ENCODE data around the gene CLRN3.

The CLRN3 gene

GRCh38 chr10:127866276-127867013, 26.3 kb downstream of the CLRN3 start:
- DNase-seq (ENCODE audit: low read depth, low spot score) = no peak
- H3K4me3 ChIP-seq (ENCODE audit: low read depth, low read length) = no peak overlapping the region
- in situ Hi-C loops (cut with HindIII; ENCODE audit: low sequenced_read_pairs) = no loop called here
- TF ChIP-seq CTCF (IDR thresholded peaks at IDR 0.05; ENCODE audit: low read depth, low read length) = no peak

GRCh38 chr10:127863231-127863825, 29.4 kb downstream of the CLRN3 start:
- DNase-seq (ENCODE audit: low read depth, low spot score) = no peak
- in situ Hi-C loops (cut with HindIII; ENCODE audit: low sequenced_read_pairs) = no loop called here
- no peak for TF ChIP-seq CTCF (IDR thresholded peaks at IDR 0.05; ENCODE audit: low read depth, low read length)
- H3K4me3 ChIP-seq (ENCODE audit: low read depth, low read length) = no peak overlapping the region

GRCh38 chr10:127860592-127860991, 32.1 kb downstream of the CLRN3 start:
- H3K4me3 ChIP-seq (ENCODE audit: low read depth, low read length) = no peak overlapping the region
- DNase-seq (ENCODE audit: low read depth, low spot score) = no peak
- no peak for TF ChIP-seq CTCF (IDR thresholded peaks at IDR 0.05; ENCODE audit: low read depth, low read length)
- in situ Hi-C loops (cut with HindIII; ENCODE audit: low sequenced_read_pairs) = no loop called here

- in situ Hi-C loops (cut with HindIII; ENCODE audit: low sequenced_read_pairs) = no loop called here
- no peak for TF ChIP-seq CTCF (IDR thresholded peaks at IDR 0.05; ENCODE audit: low read depth, low read length)
- H3K4me3 ChIP-seq (ENCODE audit: low read depth, low read length) = no peak overlapping the region
- DNase-seq (ENCODE audit: low read depth, low spot score) = no peak
Observed at GRCh38 chr10:127855976-127856375, 36.8 kb downstream of the CLRN3 start.

- no peak for TF ChIP-seq CTCF (IDR thresholded peaks at IDR 0.05; ENCODE audit: low read depth, low read length)
- no peak for DNase-seq (ENCODE audit: low read depth, low spot score)
- in situ Hi-C loops (cut with HindIII; ENCODE audit: low sequenced_read_pairs) = no loop called here
- no peak overlapping the region for H3K4me3 ChIP-seq (ENCODE audit: low read depth, low read length)
Observed at GRCh38 chr10:127855591-127855881, 37.2 kb downstream of the CLRN3 start.

GRCh38 chr10:127854769-127855590, 37.8 kb downstream of the CLRN3 start:
- DNase-seq (ENCODE audit: low read depth, low spot score) = no peak
- no peak for TF ChIP-seq CTCF (IDR thresholded peaks at IDR 0.05; ENCODE audit: low read depth, low read length)
- in situ Hi-C loops (cut with HindIII; ENCODE audit: low sequenced_read_pairs) = no loop called here
- no peak overlapping the region for H3K4me3 ChIP-seq (ENCODE audit: low read depth, low read length)

All from astrocyte of the spinal cord (primary cell).